A549 treated with AZD2906 at 1 μM for 4 hours (cell line): ENCODE data around the gene TIMM8B. TPM values are rescaled to one million over a fixed set of nuclear protein-coding genes. Genes with fewer than 3 reads are reported as not detected.

Source experiments
- total RNA-seq: library from RNA; stranded (reverse); fragments of 200-300 nt; extraction: Qiagen RNA extraction; gene quantifications from 5 replicates; pipeline ENCODE4 v1.2.3, GENCODE V29; 2022

Gene TIMM8B, protein sequence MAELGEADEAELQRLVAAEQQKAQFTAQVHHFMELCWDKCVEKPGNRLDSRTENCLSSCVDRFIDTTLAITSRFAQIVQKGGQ
- 61.4 to 72.8 TPM (median 68.1 TPM) in 5 replicates for total RNA-seq

DNA sequence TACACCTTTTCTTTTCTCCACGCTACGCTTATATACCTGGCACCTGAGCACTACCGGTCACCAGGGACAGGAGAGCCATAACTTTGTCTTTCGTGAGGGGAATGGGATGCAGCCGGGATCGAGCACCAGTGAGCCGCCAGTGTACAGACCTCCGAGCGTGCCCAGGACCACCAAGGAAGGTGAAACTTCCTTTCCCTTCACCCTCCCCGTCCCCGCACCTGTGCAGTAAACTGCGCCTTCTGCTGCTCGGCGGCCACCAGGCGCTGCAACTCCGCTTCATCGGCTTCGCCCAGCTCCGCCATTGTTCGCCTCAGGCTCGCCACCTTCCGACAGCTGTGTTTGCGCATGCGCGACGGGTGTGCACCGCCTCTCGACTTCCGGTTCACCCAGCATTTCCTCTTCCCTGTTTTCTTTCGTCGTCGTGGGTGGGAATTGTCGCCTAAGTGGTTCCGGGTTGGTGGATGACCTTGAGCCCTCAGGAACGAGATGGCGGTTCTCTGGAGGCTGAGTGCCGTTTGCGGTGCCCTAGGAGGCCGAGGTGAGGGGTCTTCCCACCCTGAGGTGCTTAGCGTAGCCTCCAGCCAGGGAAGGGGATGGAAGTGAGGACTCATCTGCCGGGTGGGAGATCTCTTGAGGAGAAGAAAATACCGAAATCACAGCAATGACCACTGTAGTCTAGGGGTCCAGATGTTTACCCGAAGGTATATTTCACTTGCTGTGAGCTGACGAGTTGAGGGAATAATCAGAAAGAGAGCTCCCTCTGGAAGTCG is at the start of gene TIMM8B, which contains the start of gene SDHD:
TSS of gene TIMM8B (minus strand) at position 335 of the 770 bp plus-strand sequence. CDS start at position 302, 33 bp downstream.
TSS of gene SDHD (plus strand) at position 452 of the 770 bp plus-strand sequence. CDS start at position 487, 35 bp downstream.

DNA sequence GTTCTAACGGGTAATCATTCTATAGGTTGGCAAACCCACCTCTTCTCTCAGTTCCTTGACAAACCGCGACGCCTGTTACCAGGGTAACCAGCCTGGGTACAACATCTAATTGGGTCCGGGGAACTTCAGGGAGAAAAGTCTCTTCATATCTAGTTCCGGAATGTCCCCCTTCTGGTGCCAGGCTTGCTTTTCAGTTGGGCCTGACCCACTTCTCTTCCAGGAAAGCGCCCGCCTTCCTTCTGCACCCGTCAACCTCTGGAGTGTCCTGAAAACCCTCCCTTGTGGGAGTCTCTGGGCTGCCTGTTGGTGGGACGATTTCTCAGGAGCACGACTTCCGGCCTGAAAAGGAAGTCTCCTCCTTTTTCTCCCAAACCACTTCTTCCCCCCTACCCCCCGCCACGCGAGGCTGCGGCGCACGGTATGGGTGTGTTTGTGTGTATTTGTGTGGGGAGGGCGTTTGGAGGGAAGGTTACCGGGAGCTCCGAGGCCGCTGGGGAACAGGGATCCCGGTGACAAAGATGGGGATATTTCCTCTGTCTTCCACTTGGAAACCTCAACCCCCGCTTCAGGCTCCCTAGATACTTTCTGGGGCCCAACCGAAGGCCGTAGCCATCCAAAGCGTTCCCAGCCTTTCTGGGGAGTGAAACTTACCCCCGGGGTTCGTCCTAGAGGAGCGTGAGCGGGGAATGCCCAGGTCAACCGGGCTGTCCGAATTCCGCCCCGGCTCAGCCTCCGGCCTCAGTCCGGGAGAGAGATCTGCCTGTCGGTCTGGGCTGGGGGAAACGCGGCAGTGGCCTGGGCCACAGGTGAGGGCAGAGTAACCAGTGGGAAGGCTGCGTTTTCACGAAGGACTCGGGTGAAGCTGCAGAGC is 12.4 kb downstream of the TIMM8B start, which contains the start of the genes NKAPD1 and PIH1D2:
TSS of gene NKAPD1 (plus strand) at position 359 of the 871 bp plus-strand sequence. CDS start 1,276 bp downstream, outside the sequence.
TSS of gene PIH1D2 (minus strand) at position 77 of the 871 bp plus-strand sequence. CDS start 843 bp downstream, outside the sequence.

Other genes starting within 250 kb of the TIMM8B start
- gene ALG9, start 215.2 kb downstream of the TIMM8B start, total RNA-seq: 18.6 to 21.2 TPM (median 19.2 TPM) in 5 replicates
- 1.4 to 1.6 TPM (median 1.5 TPM) in 5 replicates for gene FDXACB1, start 207.6 kb downstream of the TIMM8B start, total RNA-seq
- gene CFAP68, start 207.2 kb downstream of the TIMM8B start, total RNA-seq: 30.2 to 35.4 TPM (median 31.7 TPM) in 5 replicates
- gene CRYAB, start 175.0 kb downstream of the TIMM8B start, total RNA-seq: 12.8 to 27.1 TPM (median 15.4 TPM) in 5 replicates
- gene HSPB2, start 174.0 kb downstream of the TIMM8B start, total RNA-seq: not detected in 5 replicates
- gene C11orf52, start 167.8 kb downstream of the TIMM8B start, total RNA-seq: 0.12 to 0.31 TPM (median 0.21 TPM) in 4 of 5 replicates, not detected in the other
- gene DIXDC1, start 149.4 kb downstream of the TIMM8B start, total RNA-seq: 5.6 to 9.5 TPM (median 8.2 TPM) in 5 replicates
- 23.6 to 34.4 TPM (median 28.1 TPM) in 5 replicates for gene DLAT, start 61.3 kb downstream of the TIMM8B start, total RNA-seq
- 0.61 to 1.3 TPM (median 0.86 TPM) in 5 replicates for gene PIH1D2, start 12.7 kb downstream of the TIMM8B start, total RNA-seq
- 12.3 to 21.3 TPM (median 14.9 TPM) in 5 replicates for gene NKAPD1, start 12.5 kb downstream of the TIMM8B start, total RNA-seq
- gene SDHD, start 117 bp upstream of the TIMM8B start, total RNA-seq: 63.4 to 89.6 TPM (median 68.7 TPM) in 5 replicates
- gene IL18, start 77.3 kb upstream of the TIMM8B start, total RNA-seq: 86.2 to 98.7 TPM (median 87.2 TPM) in 5 replicates
- not detected in 5 replicates for gene TEX12, start 80.6 kb upstream of the TIMM8B start, total RNA-seq
- gene BCO2, start 88.8 kb upstream of the TIMM8B start, total RNA-seq: 0.70 to 1.5 TPM (median 0.96 TPM) in 5 replicates
- 26.9 to 29.5 TPM (median 28.1 TPM) in 5 replicates for gene PTS, start 139.7 kb upstream of the TIMM8B start, total RNA-seq
- gene PLET1, start 174.1 kb upstream of the TIMM8B start, total RNA-seq: not detected in 5 replicates